Loucy (cell line): Measurements from ENCODE around the gene RBFOX2.

Experiments
- EZH2phosphoT487 ChIP-seq: fragments of 200-600 bp; IDR thresholded peaks from 2 replicates; pipeline ENCODE4 v1.6.1; 2018; ENCODE audit warnings: antibody characterized with exemption, mild to moderate bottlenecking, moderate library complexity, borderline replicate concordance
- TF ChIP-seq, protein P1 (sequence below): fragments of 200-600 bp; sonication (generic); conservative IDR thresholded peaks from 2 replicates; pipeline ENCODE4 v1.5.1; 2014; ENCODE audit warnings: mild to moderate bottlenecking, antibody characterized with exemption, low read length

DNA sequence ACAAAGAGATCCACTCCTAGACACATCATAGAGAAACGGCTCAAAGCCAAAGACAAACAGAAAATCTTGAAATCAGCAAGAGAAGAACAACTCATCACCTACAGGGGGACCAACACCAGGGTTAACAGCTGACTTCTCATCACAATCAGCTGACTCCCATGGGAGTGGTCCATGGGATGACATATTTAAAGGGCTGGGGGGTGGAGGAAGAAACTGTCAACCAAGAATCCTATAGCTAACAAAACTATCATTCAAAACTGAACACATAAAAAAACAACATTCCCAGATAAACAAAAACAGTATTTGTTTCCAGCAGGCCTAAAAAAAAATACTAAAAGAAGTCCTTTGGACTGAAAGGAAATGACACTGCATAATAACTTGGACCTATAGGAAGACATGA, 224.2 kb downstream of the RBFOX2 start:
- TF ChIP-seq, protein P1, sequence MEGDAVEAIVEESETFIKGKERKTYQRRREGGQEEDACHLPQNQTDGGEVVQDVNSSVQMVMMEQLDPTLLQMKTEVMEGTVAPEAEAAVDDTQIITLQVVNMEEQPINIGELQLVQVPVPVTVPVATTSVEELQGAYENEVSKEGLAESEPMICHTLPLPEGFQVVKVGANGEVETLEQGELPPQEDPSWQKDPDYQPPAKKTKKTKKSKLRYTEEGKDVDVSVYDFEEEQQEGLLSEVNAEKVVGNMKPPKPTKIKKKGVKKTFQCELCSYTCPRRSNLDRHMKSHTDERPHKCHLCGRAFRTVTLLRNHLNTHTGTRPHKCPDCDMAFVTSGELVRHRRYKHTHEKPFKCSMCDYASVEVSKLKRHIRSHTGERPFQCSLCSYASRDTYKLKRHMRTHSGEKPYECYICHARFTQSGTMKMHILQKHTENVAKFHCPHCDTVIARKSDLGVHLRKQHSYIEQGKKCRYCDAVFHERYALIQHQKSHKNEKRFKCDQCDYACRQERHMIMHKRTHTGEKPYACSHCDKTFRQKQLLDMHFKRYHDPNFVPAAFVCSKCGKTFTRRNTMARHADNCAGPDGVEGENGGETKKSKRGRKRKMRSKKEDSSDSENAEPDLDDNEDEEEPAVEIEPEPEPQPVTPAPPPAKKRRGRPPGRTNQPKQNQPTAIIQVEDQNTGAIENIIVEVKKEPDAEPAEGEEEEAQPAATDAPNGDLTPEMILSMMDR = no peak
- no peak for TF ChIP-seq EZH2phosphoT487
